Heart right ventricle (tissue), 16 donors: ENCODE data around the gene KLHL1. TPM values are rescaled to one million over a fixed set of nuclear protein-coding genes. Genes with fewer than 3 reads are reported as not detected.

Experiments
- ATAC-seq, 8 donors: fragments of 200-7000 bp; cut with Tn5 transposase; one replicate each; pipeline ENCODE4 v1.9.1; 2020; ENCODE audit warnings: mild to moderate bottlenecking in 8 of 8, moderate library complexity in 8 of 8, moderate number of reproducible peaks in 1 of 8
- DNase-seq, 2 donors: peaks; one replicate each; pipeline ENCODE4 v3.0.0-alpha.2; 2020
- H3K27ac ChIP-seq, 10 donors: fragments of 200-600 bp; sonication (generic) in 2 of 10; one replicate each; pipeline versions ENCODE4 v1.5.0 to v1.8.0; 2020 to 2022; ENCODE audit warnings: mild to moderate bottlenecking in 3 of 10
- H3K27me3 ChIP-seq, 7 donors: fragments of 200-600 bp; one replicate each; pipeline ENCODE4 v1.8.0; 2021 to 2022; ENCODE audit warnings: mild to moderate bottlenecking in 2 of 7
- H3K36me3 ChIP-seq, 9 donors: fragments of 200-600 bp; sonication (generic) in 1 of 9; one replicate each; pipeline versions ENCODE4 v1.5.0 to v1.8.0; 2020 to 2022; ENCODE audit warnings: mild to moderate bottlenecking in 2 of 9
- H3K4me1 ChIP-seq, 9 donors: fragments of 200-600 bp; sonication (generic) in 1 of 9; one replicate each; pipeline versions ENCODE4 v1.5.0 to v1.8.0; 2020 to 2022; ENCODE audit warnings: mild to moderate bottlenecking in 4 of 9
- H3K4me3 ChIP-seq, 10 donors: fragments of 200-600 bp; sonication (generic) in 2 of 10; one replicate each; pipeline versions ENCODE4 v1.5.0 to v1.8.0; 2020 to 2022; ENCODE audit warnings: mild to moderate bottlenecking in 7 of 10, moderate library complexity in 2 of 10
- H3K9me3 ChIP-seq, 11 donors: fragments of 200-600 bp in 10 of 11; sonication (generic) in 2 of 11; one replicate each; pipeline versions ENCODE4 v1.5.0 to v1.8.0; 2013 to 2022; ENCODE audit warnings: mild to moderate bottlenecking in 2 of 11, control low read depth in 1 of 11, moderate library complexity in 1 of 11
- WGBS, 2 donors: extraction: QIAGEN DNeasy Blood & Tissue Kit; methylation state at CpG; one replicate each; pipeline ENCODE4 v1.1.7; 2013; ENCODE audit warnings: inconsistent platforms in 1 of 2; 5-methylcytosine and 5-hydroxymethylcytosine counted together
- intact Hi-C, 10 donors: fragments of 100-400 bp; cut with DNase I; formaldehyde crosslinking; loops; one replicate each; pipeline versions ENCODE4 v1.11.1 to v1.14.2; 2022
- polyA plus RNA-seq, 2 donors: library from polyadenylated mRNA; stranded (reverse); fragments of 200-250 nt; gene quantifications; one replicate each; pipeline ENCODE4 v1.2.3, GENCODE V29; 2013
- total RNA-seq, 10 donors: library from RNA; stranded (reverse); fragmentation: NEBNext Ultra II Directional in 3 of 10; extraction: Animal tissue kit (Norgen Biotek cat#: 25700) in 3 of 10; gene quantifications; one replicate each; pipeline versions ENCODE4 v1.2.1 to v1.2.4, GENCODE V29; 2021 to 2023
- TF ChIP-seq, protein P1 (sequence below), 9 donors: fragments of 200-600 bp; sonication (generic) in 2 of 9; IDR thresholded peaks; one replicate each; pipeline versions ENCODE4 v1.5.0 to v1.8.0; 2021 to 2022; ENCODE audit warnings: antibody characterized with exemption in 9 of 9, mild to moderate bottlenecking in 5 of 9, moderate library complexity in 1 of 9
- donor health status: Arrhythmogenic right ventricular cardiomyopathy.
- donor health status: ischemic (EF 13 %, LVEDD 7.1; RV severe dilation, severe dysfunction).
- donor health status: healthy with polysubstance abuse.
- donor health status: DM: no; HTN: yes; CAD: no.
- donor health status: DM: no; HTN: no; CAD: no.
- donor health status: ischemic (EF 25% LVEDD 6.9; RV normal size, moderate dysfunction).
- donor health status: ischemic (EF 25% LVEDD 5.7; RV mildly dilated, moderate dysfunction).
- donor health status: healthy.
- donor health status: DM: yes; HTN: yes; CAD: no.
- donor health status: Ischemic cardiomyopathy.
- donor health status: ischemic (EF 35%, LVEDD 5.7; RV mildly dilated, moderate dysfunction).
- donor health status: nonischemic (EF 11% LVEDD 7.7; RV severe dilation, severe dysfunction).
- donor health status: DM: yes; HTN: yes; CAD: no.
- donor health status: PGD.
- donor health status: ischemic (EF 29% LVEDD 5.4; RV normal size, mild dysfunction).
- donor health status: nonischemic (EF 23%, LVEDD 6.1; RV moderate dilation, normal function).

KLHL1 gene
- total and polyA plus RNA-seq, 12 donors, result 0.06 TPM; not detected in 11

DNA sequence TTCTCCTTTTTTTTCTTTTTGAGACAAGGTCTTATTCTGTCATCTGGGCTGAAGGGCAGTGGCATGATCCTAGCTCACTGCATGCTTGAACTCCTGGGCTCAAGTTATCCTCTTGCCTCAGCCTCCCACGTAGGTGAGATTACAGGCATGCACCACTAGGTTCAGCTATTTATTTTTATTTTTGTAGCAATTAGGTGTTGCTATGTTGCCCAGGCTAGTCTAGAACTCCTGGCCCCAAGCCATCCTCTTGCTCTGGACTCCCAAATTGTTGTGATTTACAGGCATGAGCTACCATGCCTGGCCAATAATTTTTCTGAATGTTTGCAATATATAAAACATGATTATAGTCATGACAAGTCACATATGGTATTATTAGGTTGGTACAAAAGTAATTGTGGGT, 161.7 kb downstream of the KLHL1 start:
- Histone ChIP-seq H3K27me3 (no peaks in the 10 kb centered on the region), H3K27ac (no peak overlapping the region), H3K36me3 (no peaks in the 10 kb centered on the region), H3K9me3 (peaks cover 0 to 11% (median 0%) of the 10 kb centered on the region in 11 donors), H3K4me1 (no peaks in the 10 kb centered on the region), H3K4me3 (no peak overlapping the region)
- intact Hi-C loops, result no loop called here
- WGBS, 2 donors, result 45 to 56% methylated on average over 1 of the region's 1 CpG
- TF ChIP-seq, protein P1, sequence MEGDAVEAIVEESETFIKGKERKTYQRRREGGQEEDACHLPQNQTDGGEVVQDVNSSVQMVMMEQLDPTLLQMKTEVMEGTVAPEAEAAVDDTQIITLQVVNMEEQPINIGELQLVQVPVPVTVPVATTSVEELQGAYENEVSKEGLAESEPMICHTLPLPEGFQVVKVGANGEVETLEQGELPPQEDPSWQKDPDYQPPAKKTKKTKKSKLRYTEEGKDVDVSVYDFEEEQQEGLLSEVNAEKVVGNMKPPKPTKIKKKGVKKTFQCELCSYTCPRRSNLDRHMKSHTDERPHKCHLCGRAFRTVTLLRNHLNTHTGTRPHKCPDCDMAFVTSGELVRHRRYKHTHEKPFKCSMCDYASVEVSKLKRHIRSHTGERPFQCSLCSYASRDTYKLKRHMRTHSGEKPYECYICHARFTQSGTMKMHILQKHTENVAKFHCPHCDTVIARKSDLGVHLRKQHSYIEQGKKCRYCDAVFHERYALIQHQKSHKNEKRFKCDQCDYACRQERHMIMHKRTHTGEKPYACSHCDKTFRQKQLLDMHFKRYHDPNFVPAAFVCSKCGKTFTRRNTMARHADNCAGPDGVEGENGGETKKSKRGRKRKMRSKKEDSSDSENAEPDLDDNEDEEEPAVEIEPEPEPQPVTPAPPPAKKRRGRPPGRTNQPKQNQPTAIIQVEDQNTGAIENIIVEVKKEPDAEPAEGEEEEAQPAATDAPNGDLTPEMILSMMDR (IDR thresholded peaks at IDR 0.05), result no peak
- ATAC-seq, result no peak
- no peak for DNase-seq

DNA sequence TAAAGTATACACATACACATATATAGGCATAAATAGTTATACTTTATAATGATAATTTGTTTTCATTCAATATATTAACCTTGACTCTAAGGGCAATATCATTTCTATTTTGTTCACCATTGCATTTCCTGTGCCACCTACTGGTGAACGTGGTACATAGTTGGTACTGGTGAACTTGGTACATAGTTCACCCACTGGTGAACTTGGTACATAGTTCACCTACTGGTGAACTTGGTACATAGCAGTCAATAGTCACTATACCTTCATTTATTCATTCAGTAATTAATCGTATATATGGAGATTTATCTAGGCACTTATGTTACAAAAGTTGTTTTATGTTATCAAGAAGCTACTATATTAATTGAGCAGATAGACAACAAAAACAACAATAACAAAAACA, 173.2 kb downstream of the KLHL1 start:
- no peak overlapping the region for H3K4me3 ChIP-seq
- H3K36me3 ChIP-seq, result no peaks in the 10 kb centered on the region
- TF ChIP-seq, protein P1 (IDR thresholded peaks at IDR 0.05), result no peak
- no peaks in the 10 kb centered on the region for H3K4me1 ChIP-seq
- WGBS, 2 donors, result 68 to 71% methylated on average over 2 of the region's 2 CpGs
- H3K27ac ChIP-seq, result no peak overlapping the region
- DNase-seq (no peak), ATAC-seq (no peak)
- H3K27me3 ChIP-seq, result no peaks in the 10 kb centered on the region
- H3K9me3 ChIP-seq, result peaks cover 0 to 3% (median 0%) of the 10 kb centered on the region in 11 donors
- intact Hi-C loops, result no loop called here

DNA sequence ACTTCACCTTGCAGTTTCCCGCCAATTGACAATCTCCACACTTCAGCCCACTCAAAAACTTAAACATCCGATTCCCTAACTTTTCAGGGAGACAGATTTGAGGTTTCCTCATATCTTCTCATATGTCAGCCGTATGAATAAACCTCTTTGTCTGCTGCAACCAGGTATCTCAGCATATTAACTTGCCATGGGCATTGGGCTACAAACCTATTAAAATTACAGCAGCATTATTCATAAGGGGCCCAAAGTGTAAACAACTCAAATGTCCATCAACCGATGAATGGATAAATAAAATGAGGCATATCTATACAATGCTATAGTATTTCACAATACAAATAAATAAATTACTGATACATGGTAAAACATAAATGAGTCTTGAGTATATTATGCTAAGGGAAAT, 180.0 kb downstream of the KLHL1 start:
- Histone ChIP-seq H3K4me3 (no peak overlapping the region), H3K27ac (no peak overlapping the region), H3K4me1 (no peaks in the 10 kb centered on the region), H3K27me3 (no peaks in the 10 kb centered on the region), H3K36me3 (no peaks in the 10 kb centered on the region), H3K9me3 (peaks cover 0 to 13% (median 0%) of the 10 kb centered on the region in 11 donors)
- TF ChIP-seq, protein P1 (IDR thresholded peaks at IDR 0.05), result no peak
- intact Hi-C loops, result no loop called here
- ATAC-seq, result no peak
- 87 to 90% methylated on average over 4 of the region's 4 CpGs for WGBS, 2 donors
- DNase-seq, result no peak

DNA sequence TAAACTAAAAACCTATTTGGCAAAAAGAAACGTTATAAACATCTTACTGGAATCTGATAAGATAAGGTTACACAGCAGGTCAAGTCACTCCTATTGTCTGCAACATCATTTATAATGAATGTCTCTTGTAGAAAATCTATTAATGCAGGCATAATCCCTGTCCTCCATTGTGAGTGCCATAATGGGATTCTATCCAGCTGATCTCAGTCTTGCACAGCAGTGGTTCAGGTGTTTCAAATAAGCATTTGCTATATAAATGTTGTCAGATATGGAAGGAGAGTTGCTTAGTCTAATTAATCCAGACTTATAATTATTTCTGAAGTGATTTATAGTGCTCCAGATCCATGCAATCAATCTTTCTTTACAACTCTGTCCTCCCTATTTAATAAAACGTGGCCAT, 187.1 kb downstream of the KLHL1 start:
- H3K4me1 ChIP-seq, result no peaks in the 10 kb centered on the region
- H3K27me3 ChIP-seq, result no peaks in the 10 kb centered on the region
- H3K4me3 ChIP-seq, result no peak overlapping the region
- ATAC-seq (no peak), DNase-seq (no peak)
- H3K36me3 ChIP-seq, result no peaks in the 10 kb centered on the region
- intact Hi-C loops, result no loop called here
- TF ChIP-seq, protein P1 (IDR thresholded peaks at IDR 0.05), result no peak
- 36 to 51% methylated on average over 2 of the region's 2 CpGs for WGBS, 2 donors
- peaks cover 0 to 39% (median 7%) of the 10 kb centered on the region in 11 donors for H3K9me3 ChIP-seq
- no peak overlapping the region for H3K27ac ChIP-seq
